ENCODE measurements around the gene RTN4IP1.
"Not testable (repeated sequence)": the region's sequence is repeated elsewhere in the genome, so short reads cannot be mapped to it uniquely, and the experiment has no call there.

Gene RTN4IP1

GRCh38 chr6:106629103-106629858 is at the start of gene RTN4IP1, which contains the start of gene QRSL1:
Gene RTN4IP1 (minus strand): TSS chr6:106629498. CDS start chr6:106629021, 477 bp downstream.
Gene QRSL1 (plus strand): TSS chr6:106629578. CDS start chr6:106629682, 104 bp downstream.
- peak; percentile 97 for DNase-seq

DNA sequence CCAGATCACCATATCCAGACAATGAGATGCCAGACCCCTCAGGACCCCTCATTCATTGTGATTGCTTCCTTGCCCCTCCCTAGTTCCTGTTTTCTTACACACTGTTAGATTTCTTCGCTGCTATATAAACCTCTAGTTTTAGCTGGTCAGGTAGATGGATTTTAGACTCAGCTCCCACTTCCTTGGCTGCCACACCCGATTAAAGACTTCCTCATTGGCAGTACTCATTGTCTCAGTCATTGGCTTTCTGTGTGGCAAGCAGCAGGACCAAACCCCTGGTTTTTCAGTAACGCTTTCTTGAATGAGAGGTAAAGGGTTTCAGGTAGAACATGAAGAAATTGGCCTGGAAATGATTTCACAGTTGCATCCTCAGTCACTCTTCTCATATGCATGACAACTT is 48.0 kb upstream of the RTN4IP1 start:
- no peak for DNase-seq

DNA sequence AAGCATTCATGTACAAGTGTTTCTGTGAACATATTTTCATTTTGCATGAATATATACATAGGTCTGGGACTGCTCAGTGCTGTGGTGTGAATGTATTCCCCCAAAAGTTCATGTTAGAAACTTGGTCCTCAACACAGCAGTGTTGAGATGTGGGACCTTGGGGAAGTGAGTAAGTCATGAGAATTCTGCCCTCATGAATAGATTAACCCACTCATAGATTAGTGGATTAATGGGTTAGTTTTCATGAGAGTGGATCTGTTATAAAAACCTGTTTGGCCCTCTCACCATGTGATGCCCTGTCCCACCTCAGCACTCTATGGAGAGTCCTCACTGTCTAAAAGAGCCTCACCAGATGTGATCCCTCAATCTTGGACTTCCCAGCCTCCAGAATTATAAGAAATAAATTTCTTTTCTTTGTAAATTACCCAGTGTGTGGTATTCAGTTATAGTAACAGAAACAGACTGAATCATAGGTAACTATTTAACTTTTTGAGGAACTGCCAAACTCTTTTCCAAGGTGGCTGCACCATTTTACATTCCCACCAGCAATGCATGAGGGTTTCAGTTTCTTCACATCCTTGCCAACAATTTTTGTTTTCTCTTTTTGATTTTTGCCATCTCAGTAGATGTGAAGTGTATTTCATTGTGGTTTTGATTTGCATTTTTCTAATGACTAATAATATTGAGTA is 45.4 kb upstream of the RTN4IP1 start:
- DNase-seq = no peak

DNA sequence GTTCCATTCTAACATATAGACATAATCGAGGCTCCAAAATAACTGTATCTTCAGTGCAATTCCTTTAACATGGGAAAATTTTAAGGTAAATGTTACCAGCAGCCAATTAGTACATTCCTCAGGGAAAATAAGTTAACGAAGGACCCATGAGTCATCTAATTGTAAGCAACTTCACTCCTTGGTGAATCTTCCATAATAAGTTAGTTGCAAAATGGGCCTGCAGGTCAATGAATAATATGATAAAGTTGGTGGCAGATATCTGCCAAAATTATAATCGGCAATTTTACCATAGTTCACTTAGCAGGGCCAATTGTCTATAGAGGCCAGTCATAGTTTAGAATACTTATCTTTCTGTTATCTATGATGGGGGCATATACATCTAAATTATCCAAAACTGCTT is 42.4 kb upstream of the RTN4IP1 start:
- DNase-seq = no peak

- no peak for DNase-seq
These were observed 40.9 kb upstream of the RTN4IP1 start for GRCh38 chr6:106670236-106670635.

DNA sequence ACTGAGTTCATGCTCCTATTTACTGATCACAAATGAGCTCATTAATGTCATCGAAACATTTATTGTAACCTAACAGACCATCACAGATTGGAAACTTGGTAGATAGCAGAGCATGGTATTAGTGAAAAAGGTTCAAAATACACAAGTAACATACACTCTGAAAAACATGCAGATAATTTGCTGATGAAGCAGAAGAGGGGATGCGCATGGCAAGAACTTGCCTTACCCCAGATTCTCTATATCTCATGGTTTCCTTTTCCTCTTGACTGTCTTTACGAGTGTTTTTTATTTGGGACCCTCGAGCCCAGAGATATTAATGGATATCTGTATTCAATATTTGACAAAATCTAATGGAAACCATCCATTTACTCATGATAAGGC is 37.7 kb upstream of the RTN4IP1 start:
- DNase-seq = no peak

DNA sequence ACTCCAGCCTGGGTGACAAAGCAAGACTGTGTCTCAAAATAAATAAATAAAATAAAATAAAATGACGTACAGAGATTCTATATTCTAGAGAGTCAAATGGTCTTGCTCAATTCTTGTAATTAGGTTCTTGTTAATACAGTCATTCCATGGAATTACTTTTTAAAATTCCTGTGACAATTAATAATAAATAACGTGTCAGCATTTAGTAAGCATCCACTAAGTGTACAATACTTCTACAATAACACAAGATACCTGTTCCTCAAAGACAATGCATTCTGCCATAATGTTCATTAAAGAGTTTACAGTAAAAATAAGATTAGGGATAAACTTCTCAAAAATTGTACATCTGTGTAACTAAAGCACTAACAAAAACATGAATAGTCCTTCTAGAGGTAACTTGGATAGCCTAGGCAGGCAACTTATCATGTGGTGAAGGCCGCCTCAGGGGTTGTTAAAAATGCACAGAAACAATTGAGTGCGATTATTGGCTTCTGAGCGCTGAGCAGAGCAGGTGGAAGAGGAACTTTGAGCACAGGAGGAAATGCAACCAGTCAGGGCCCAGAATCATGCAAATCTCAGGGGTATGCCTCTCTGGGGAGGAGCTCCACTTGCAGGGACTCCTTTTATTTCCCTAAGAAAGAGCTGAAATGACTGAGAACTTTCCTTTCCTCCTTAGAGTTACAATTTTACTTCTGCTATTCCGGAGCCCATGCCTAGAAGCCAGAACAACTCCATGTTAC is 37.2 kb upstream of the RTN4IP1 start:
- DNase-seq = no peak

DNA sequence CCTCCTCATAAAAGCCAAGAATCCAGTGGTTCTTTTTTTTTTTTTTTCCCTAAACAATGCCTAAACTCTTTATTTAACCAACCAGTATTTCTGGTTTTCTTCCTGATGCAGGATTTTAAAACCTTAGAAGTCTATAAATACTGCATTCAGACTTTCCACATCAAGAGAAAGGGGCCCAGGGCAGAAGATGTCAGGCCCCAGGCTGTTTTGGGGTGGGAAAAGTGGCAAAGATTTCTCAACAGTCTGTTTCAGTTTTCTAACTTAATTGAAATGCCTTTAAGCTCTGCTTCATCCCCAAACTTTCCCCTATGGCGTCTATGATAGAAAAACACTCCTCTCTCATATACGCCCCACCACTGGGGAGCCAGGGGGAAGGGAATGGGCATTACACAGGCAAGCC is 33.2 kb upstream of the RTN4IP1 start:
- no peak for DNase-seq

GRCh38 chr6:106659859-106660258 is 30.6 kb upstream of the RTN4IP1 start:
- no peak for DNase-seq

DNA sequence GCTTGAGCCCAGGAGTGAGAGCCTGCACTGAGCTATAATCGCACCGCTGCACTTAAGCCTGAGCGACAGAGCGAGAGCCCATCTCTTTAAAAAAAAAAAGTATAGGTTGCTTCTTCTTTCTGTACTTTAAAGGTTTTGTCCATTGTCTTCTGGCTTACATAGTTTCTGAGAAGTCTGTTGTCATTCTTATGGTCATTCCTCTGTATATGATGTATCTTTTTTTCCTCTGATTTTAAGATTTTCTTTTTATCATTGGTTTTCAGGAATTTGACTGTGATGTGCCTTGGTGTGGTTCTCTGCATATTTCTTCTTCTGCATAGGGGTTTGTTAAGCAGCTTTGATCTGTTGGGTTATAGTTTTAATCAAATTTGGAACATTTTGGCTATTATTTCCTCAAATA is 29.2 kb upstream of the RTN4IP1 start:
- DNase-seq = peak; percentile 27

- no peak for DNase-seq
These were observed 19.5 kb upstream of the RTN4IP1 start for GRCh38 chr6:106648651-106649308.

GRCh38 chr6:106643061-106643460 is 13.8 kb upstream of the RTN4IP1 start:
- DNase-seq = no peak

- no peak for DNase-seq
These were observed 13.2 kb upstream of the RTN4IP1 start for GRCh38 chr6:106642476-106642875.

DNA sequence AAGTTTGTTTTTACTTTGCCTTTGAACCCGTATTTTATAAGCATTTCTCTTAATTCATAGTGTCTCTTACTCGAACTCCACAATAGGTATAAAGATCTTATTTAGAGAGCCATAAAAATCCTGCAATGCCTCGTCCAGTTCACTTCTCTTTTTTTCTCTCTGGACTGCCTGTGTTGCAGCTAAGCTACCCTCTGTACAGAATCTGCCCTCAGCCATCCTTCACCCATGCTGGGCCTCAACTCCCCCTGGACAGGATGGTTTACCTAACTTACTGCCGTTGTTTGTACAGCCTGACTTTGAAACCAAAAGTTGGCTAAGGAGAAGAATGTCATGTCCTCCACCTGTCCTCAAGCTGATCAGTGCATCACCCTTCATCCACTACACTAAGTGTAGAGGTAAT is 10.5 kb upstream of the RTN4IP1 start:
- DNase-seq = no peak

GRCh38 chr6:106637717-106638341 is 8.5 kb upstream of the RTN4IP1 start:
- DNase-seq = peak; percentile 15

- DNase-seq = no peak
These were observed 7.9 kb upstream of the RTN4IP1 start for GRCh38 chr6:106637051-106637716.

- no peak for DNase-seq
These were observed 5.3 kb upstream of the RTN4IP1 start for GRCh38 chr6:106634565-106634964.

DNA sequence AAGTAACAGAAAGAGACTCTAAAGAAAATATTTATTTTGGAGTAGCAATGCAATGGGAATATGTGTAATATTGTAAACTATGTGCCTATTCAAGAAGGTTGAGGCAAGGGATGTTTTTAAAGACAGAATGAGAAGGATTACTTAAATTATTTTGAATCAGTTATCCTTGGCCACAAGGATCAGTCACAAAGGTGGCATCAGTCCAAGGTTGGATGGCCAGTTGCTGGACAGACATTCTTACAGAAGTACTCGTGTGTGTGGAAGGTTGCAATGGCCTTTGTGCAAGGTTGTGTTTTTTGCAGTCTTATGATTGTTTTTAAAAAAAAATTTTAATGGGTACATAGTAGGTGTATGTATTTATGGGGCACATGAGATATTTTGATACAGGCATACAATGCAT is 2.0 kb upstream of the RTN4IP1 start:
- DNase-seq = no peak

GRCh38 chr6:106630366-106630765 is 1.1 kb upstream of the RTN4IP1 start:
- peak; percentile 42 for DNase-seq

DNA sequence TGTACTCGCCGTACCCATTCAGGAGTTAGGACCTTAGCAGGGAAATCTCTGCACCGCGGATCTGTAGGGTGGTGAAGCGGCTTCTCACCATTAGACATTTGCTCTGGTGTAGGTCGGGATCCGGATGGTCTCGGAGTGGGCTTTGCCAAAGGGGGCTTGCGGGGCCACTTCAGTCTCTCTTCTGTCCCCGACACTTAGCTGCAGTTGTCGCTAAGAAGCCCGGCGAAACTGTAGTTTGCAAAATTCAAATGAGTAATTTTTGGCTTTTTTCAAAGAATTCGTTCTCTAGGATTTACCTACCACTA is 513 bp upstream of the RTN4IP1 start:
- no peak for DNase-seq

- peak; percentile 41 for DNase-seq
These were observed 618 bp downstream of the RTN4IP1 start for GRCh38 chr6:106628658-106629102.

DNA sequence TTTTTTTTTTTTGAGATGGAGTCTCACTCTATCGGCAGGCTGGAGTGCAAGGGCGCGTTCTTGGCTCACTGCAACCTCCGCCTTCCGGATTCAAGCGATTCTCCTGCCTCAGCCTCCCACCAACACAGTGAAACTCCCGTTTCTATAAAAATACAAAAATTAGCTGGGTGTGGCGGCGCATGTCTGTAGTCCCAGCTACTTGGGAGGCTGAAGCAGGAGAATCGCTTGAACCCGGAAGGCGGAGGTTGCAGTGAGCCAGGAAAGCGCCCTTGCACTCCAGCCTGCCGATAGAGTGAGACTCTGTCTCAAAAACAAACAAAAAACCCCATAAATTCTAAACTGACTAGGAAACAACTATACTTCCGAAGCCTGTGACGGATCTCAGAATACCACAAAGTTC is 1.5 kb downstream of the RTN4IP1 start:
- DNase-seq = not testable (repeated sequence)

All from hematopoietic multipotent progenitor cell treated with erythropoietin and hydrocortisone succinate and interleukin-3 and kit ligand, for 6 days (in vitro differentiated cells).